Progenitor cell of endocrine pancreas (in vitro differentiated cells): ENCODE results near the gene HSPA12A. TPM values are rescaled to one million over a fixed set of nuclear protein-coding genes. Genes with fewer than 3 reads are reported as not detected.

Experiments used
- DNase-seq: peaks from one replicate; pipeline ENCODE4 v3.0.0; 2021; ENCODE audit warnings: low spot score; ENCODE audit not compliant: unreplicated experiment
- H3K27ac Mint-ChIP-seq: 2 replicates; pipeline ENCODE4 v1.8.0; 2021; ENCODE audit warnings: mild to moderate bottlenecking, moderate library complexity, mixed read lengths
- H3K27me3 Mint-ChIP-seq: 2 replicates; pipeline ENCODE4 v1.8.0; 2021; ENCODE audit warnings: mixed read lengths
- H3K36me3 Mint-ChIP-seq: 2 replicates; pipeline ENCODE4 v1.8.0; 2022; ENCODE audit warnings: mixed read lengths; ENCODE audit not compliant: insufficient read depth
- H3K4me1 Mint-ChIP-seq: 2 replicates; pipeline ENCODE4 v1.8.0; 2021; ENCODE audit warnings: low read depth, mixed read lengths
- H3K4me3 Mint-ChIP-seq: 2 replicates; pipeline ENCODE4 v1.8.0; 2021; ENCODE audit warnings: low read depth, mild to moderate bottlenecking, moderate library complexity, mixed read lengths
- H3K9me3 Mint-ChIP-seq: 2 replicates; pipeline ENCODE4 v1.8.0; 2021; ENCODE audit warnings: low read depth, mixed read lengths
- CTCF ChIP-seq: fragments of 200-600 bp; sonication (generic); IDR thresholded peaks from one replicate; pipeline ENCODE4 v1.5.0; 2021; ENCODE audit warnings: antibody characterized with exemption, mild to moderate bottlenecking; ENCODE audit not compliant: unreplicated experiment
- total RNA-seq: library from RNA; stranded (reverse); gene quantifications from 2 replicates; pipeline ENCODE4 v1.2.1, GENCODE V29; 2021

HSPA12A gene
- total RNA-seq, 1 donor from 2014 or later, result 9.1 TPM

GRCh38 chr10:116667484-116667883 is 74.9 kb downstream of the HSPA12A start:
- H3K9me3 Mint-ChIP-seq, result no peaks in the 10 kb centered on the region
- H3K27ac Mint-ChIP-seq, result no peak overlapping the region
- DNase-seq, result no peak
- H3K27me3 Mint-ChIP-seq, result no peaks in the 10 kb centered on the region
- TF ChIP-seq CTCF, result no peak
- peaks cover 30% of the 10 kb centered on the region for H3K4me1 Mint-ChIP-seq
- no peak overlapping the region for H3K4me3 Mint-ChIP-seq
- peaks cover 31% of the 10 kb centered on the region for H3K36me3 Mint-ChIP-seq

DNA sequence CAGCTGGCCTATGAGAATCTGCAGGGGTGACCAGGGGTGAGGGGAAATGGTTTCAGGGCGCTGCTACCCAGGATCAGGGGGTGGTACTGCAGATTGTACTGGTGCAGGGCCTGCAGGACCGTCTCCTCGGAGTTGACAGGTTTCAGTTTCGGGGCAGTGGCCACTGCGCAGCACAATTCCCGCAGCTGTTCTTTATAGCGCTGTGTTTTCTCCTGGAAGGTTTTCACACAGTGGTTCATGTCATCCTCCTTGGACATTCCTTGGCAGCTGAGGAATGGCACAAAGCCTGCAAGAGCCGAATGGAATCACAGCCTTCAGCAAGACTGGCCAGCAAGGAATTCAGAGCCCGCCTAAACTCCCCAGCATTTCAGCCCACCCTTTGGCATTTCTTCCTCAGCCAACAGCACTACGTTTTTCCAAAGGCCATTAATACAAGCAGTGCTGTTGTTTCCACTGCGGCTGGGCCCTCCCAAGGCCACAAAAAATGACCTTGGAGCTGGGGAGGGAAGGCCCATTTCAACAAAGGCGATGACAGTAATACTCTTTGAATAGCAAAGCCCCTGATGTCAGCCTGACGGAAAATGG is 76.7 kb downstream of the HSPA12A start:
- Mint-ChIP-seq H3K36me3 (peaks cover 32% of the 10 kb centered on the region), H3K4me1 (peaks cover 23% of the 10 kb centered on the region), H3K27ac (no peak overlapping the region), H3K27me3 (no peaks in the 10 kb centered on the region), H3K9me3 (no peaks in the 10 kb centered on the region), H3K4me3 (no peak overlapping the region)
- TF ChIP-seq CTCF, result no peak
- DNase-seq, result no peak

GRCh38 chr10:116664631-116665030 is 77.7 kb downstream of the HSPA12A start:
- Mint-ChIP-seq H3K9me3 (no peaks in the 10 kb centered on the region), H3K4me1 (peaks cover 21% of the 10 kb centered on the region), H3K4me3 (no peak overlapping the region), H3K27me3 (no peaks in the 10 kb centered on the region), H3K36me3 (peaks cover 32% of the 10 kb centered on the region), H3K27ac (no peak overlapping the region)
- DNase-seq, result no peak
- TF ChIP-seq CTCF, result no peak

GRCh38 chr10:116663342-116663741 is 79.0 kb downstream of the HSPA12A start:
- Mint-ChIP-seq H3K9me3 (no peaks in the 10 kb centered on the region), H3K4me1 (peaks cover 12% of the 10 kb centered on the region), H3K27me3 (no peaks in the 10 kb centered on the region), H3K27ac (no peak overlapping the region), H3K36me3 (peaks cover 30% of the 10 kb centered on the region), H3K4me3 (no peak overlapping the region)
- no peak for TF ChIP-seq CTCF
- DNase-seq, result no peak

GRCh38 chr10:116660860-116661259 is 81.5 kb downstream of the HSPA12A start:
- no peak for DNase-seq
- Mint-ChIP-seq H3K27ac (no peak overlapping the region), H3K4me3 (no peak overlapping the region), H3K36me3 (peaks cover 15% of the 10 kb centered on the region), H3K9me3 (no peaks in the 10 kb centered on the region), H3K4me1 (peaks cover 5% of the 10 kb centered on the region), H3K27me3 (no peaks in the 10 kb centered on the region)
- TF ChIP-seq CTCF, result no peak
